Activated CD8-positive, alpha-beta T cell treated with anti-CD3 and anti-CD28 coated beads for 36 hours (primary cell): ENCODE results near the gene HMG20A. TPM values are rescaled to one million over a fixed set of nuclear protein-coding genes. Genes with fewer than 3 reads are reported as not detected.

ENCODE experiments used
- ATAC-seq: fragments of 200-7000 bp; cut with Tn5 transposase; one replicate; pipeline ENCODE4 v1.10.0; 2021; ENCODE audit warnings: mild to moderate bottlenecking, moderate library complexity
- CTCF ChIA-PET: fragments of 350-600 bp; sonication (Branson Sonifier 250); formaldehyde crosslinking; loops from one replicate; lab custom pipeline; 2021; ENCODE audit warnings: antibody characterized with exemption; lab: Charles Lee
- POLR2A ChIA-PET: fragments of 350-600 bp; sonication (Branson Sonifier 250); formaldehyde crosslinking; loops from one replicate; lab custom pipeline; 2021; ENCODE audit warnings: antibody characterized with exemption; lab: Charles Lee
- DNase-seq: peaks from one replicate; pipeline ENCODE4 v3.0.0-alpha.2; 2020
- H3K27ac Mint-ChIP-seq: one replicate; pipeline ENCODE4 v1.8.0; 2021; ENCODE audit warnings: mild to moderate bottlenecking, mixed read lengths
- H3K27me3 Mint-ChIP-seq: one replicate; pipeline ENCODE4 v1.8.0; 2021; ENCODE audit warnings: mixed read lengths
- H3K36me3 Mint-ChIP-seq: one replicate; pipeline ENCODE4 v1.8.0; 2021; ENCODE audit warnings: low read depth, mixed read lengths
- H3K4me1 Mint-ChIP-seq: one replicate; pipeline ENCODE4 v1.8.0; 2021; ENCODE audit warnings: low read depth, mixed read lengths
- H3K4me3 Mint-ChIP-seq: one replicate; pipeline ENCODE4 v1.8.0; 2021; ENCODE audit warnings: mild to moderate bottlenecking, moderate library complexity, mixed read lengths
- H3K9me3 Mint-ChIP-seq: one replicate; pipeline ENCODE4 v1.8.0; 2021; ENCODE audit warnings: mixed read lengths
- intact Hi-C: fragments of 100-400 bp; cut with micrococcal nuclease; formaldehyde crosslinking; loops from one replicate; pipeline ENCODE4 v1.10.0; 2022
- total RNA-seq, 2 experiments: library from RNA; stranded (reverse); gene quantifications; one replicate each; pipeline ENCODE4 v1.2.3, GENCODE V29; 2021
- TF ChIP-seq, protein P1 (sequence below): fragments of 200-600 bp; IDR thresholded peaks from one replicate; pipeline ENCODE4 v1.8.0; 2022; ENCODE audit warnings: antibody characterized with exemption, mild to moderate bottlenecking

The HMG20A gene
- total RNA-seq, 2 experiments from 2014 or later, result 44.4 to 44.9 TPM

DNA sequence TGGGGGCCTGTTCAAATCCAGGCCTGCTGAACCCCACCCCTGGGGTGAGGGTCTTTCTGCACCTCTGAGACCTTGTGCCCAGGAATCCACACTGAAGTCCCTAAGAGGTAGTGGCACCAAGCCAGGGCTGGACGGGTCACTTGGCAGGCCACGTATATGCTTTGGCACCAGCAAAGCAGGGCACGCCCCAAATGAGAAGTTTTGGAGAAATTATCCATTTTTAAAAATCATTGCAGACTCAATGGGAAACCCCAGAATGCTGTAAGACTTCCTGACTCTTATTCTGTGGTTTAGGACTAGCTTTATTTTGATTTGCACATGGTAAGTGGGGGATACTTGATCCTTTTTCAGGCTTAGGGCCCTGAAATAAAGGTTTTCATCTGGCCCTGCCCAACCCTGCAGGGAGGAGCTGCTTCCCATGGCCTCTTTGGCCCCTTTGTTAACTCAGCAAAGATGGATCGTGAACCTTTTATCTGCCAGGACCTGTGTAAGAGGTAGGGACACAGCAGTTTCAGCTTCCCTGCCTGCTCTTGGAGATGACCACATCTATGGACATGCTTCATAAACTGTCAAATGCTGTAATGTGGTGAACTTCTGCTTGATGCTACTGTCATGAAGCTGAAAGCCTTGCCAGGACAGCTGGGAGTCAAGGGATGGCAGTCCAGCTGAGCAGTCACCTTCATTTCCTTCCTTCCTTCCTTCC is 88.0 kb downstream of the HMG20A start:
- no peak overlapping the region for H3K4me3 Mint-ChIP-seq
- CTCF ChIA-PET, result interaction anchor here (0.6 to 3.1 kb wide), 3 partner anchors 12 to 322 kb away, joined by 3 to 20 read pairs (median 10); no protein-coding TSS in a partner anchor
- intact Hi-C loops, result no loop called here
- no peak for ATAC-seq
- H3K27ac Mint-ChIP-seq, result no peak overlapping the region
- POLR2A ChIA-PET, result interaction anchor here (1.0 kb wide), 1 partner anchor 15 kb away, joined by 3 read pairs; no protein-coding TSS in a partner anchor
- H3K36me3 Mint-ChIP-seq, result no peaks in the 10 kb centered on the region
- DNase-seq, result no peak
- TF ChIP-seq, protein P1, sequence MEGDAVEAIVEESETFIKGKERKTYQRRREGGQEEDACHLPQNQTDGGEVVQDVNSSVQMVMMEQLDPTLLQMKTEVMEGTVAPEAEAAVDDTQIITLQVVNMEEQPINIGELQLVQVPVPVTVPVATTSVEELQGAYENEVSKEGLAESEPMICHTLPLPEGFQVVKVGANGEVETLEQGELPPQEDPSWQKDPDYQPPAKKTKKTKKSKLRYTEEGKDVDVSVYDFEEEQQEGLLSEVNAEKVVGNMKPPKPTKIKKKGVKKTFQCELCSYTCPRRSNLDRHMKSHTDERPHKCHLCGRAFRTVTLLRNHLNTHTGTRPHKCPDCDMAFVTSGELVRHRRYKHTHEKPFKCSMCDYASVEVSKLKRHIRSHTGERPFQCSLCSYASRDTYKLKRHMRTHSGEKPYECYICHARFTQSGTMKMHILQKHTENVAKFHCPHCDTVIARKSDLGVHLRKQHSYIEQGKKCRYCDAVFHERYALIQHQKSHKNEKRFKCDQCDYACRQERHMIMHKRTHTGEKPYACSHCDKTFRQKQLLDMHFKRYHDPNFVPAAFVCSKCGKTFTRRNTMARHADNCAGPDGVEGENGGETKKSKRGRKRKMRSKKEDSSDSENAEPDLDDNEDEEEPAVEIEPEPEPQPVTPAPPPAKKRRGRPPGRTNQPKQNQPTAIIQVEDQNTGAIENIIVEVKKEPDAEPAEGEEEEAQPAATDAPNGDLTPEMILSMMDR, result no peak
- H3K9me3 Mint-ChIP-seq, result no peaks in the 10 kb centered on the region
- no peaks in the 10 kb centered on the region for H3K27me3 Mint-ChIP-seq
- peaks cover 10% of the 10 kb centered on the region for H3K4me1 Mint-ChIP-seq

DNA sequence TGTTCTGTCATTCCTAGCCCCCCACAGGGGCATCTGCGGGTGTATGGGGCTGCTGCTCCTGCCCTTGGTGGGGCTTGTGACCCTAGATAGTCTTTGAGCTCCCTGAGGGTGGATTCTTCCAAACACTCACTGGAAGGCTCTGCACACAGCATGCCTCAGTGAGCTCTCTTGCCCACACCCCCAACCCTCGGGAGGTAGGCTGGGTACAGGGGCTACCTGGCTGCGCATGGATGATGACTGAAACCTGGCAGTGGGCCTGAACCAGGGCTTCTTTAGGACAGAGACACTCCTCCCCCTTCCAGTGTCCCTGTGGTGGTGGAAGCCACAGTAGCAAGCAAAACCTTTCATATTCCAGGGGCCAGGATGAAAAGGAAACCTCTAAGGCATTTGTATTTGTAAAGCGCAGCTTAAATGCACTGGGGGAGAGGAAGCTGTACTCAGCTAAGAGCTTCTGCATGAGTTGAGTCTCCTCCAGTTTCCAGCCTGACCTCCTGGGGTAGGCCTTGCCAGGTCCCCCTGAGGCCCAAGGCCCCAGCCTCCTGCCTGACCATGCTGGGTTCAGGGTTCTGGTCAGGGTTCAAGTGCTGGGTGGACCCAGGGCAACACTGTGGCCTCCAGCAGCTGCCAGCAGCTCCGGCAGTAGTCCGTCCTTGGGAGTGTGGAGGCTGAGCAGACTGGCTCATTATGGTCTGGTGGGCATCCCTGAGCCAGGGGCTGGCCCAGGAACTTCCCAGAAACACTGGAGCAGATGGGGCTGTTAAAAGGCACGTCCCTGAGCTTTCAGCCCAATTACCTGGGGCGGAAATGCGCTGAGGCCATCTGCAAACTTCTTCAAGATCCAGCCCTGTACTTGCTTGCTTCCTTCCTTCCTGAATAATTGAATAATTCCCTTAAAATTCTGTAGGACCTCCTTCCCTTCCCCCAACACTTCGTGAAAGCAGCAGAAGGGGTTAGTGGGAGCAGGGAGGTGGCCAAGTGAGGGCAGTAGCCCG is 89.7 kb downstream of the HMG20A start:
- H3K4me1 Mint-ChIP-seq, result peaks cover 10% of the 10 kb centered on the region
- no peaks in the 10 kb centered on the region for H3K9me3 Mint-ChIP-seq
- H3K27me3 Mint-ChIP-seq, result no peaks in the 10 kb centered on the region
- ATAC-seq (no peak), DNase-seq (no peak)
- H3K4me3 Mint-ChIP-seq, result no peak overlapping the region
- no peaks in the 10 kb centered on the region for H3K36me3 Mint-ChIP-seq
- CTCF ChIA-PET, result interaction anchor here (1.5 kb wide), 1 partner anchor 33 kb away, joined by 4 read pairs; no protein-coding TSS in a partner anchor
- TF ChIP-seq, protein P1, result no peak
- intact Hi-C loops, result no loop called here
- POLR2A ChIA-PET, result no interaction called here
- no peak overlapping the region for H3K27ac Mint-ChIP-seq

DNA sequence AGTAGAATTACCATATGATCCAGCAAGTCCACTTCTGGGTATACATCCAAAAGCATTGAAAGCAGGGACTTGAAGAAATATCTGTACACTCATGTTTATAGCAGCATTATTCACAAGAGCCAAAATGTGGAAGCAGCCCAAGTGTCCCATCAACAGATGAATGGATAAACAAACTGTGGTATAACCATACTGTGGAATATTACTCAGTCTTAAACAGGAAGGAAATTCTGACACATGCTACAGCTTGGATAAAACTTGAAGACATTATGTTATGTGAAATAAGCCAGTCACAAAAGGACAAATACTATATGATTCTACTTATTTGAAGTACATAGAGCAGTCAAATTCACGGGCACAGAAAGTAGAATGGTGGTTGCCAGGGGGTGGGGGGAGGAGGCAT is 91.2 kb downstream of the HMG20A start:
- no peak for ATAC-seq
- H3K4me3 Mint-ChIP-seq, result no peak overlapping the region
- H3K4me1 Mint-ChIP-seq, result peaks cover 10% of the 10 kb centered on the region
- H3K27me3 Mint-ChIP-seq, result no peaks in the 10 kb centered on the region
- H3K36me3 Mint-ChIP-seq, result no peaks in the 10 kb centered on the region
- intact Hi-C loops, result no loop called here
- H3K9me3 Mint-ChIP-seq, result no peaks in the 10 kb centered on the region
- POLR2A ChIA-PET, result no interaction called here
- CTCF ChIA-PET, result no interaction called here
- DNase-seq, result no peak
- TF ChIP-seq, protein P1, result no peak
- no peak overlapping the region for H3K27ac Mint-ChIP-seq

DNA sequence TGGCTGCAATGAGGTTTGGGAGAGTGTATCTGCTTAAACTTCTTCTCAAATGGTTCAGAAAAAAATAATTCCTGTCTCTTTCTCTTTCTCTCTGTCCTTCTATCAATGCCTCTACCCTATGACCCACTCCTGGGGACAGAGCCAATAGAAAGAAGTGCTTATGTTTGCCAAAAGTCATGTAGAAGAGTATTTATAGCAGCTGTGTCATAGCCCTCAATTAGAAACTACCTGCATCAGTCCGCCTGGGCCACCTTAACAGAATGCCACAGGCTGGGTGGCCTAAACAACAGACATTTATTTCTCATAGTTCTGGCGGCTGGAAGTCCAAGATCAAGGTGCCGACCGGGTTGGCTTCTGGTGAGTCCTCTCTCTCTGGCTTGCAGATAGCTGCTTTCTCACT is 92.5 kb downstream of the HMG20A start:
- TF ChIP-seq, protein P1, result no peak
- ATAC-seq (no peak), DNase-seq (no peak)
- intact Hi-C loops, result no loop called here
- Mint-ChIP-seq H3K4me1 (peaks cover 9% of the 10 kb centered on the region), H3K36me3 (no peaks in the 10 kb centered on the region), H3K27me3 (no peaks in the 10 kb centered on the region), H3K4me3 (no peak overlapping the region), H3K9me3 (no peaks in the 10 kb centered on the region), H3K27ac (no peak overlapping the region)
- CTCF ChIA-PET, result no interaction called here
- POLR2A ChIA-PET, result no interaction called here
